Left lobe of liver (tissue), 2 donors: Measurements from ENCODE around the gene PAM. TPM values are rescaled to one million over a fixed set of nuclear protein-coding genes. Genes with fewer than 3 reads are reported as not detected.

Experiments used
- ATAC-seq: fragments of 200-7000 bp; cut with Tn5 transposase; one replicate; pipeline ENCODE4 v1.9.1; 2020; ENCODE audit warnings: mild to moderate bottlenecking, moderate library complexity
- DNase-seq: peaks from one replicate; pipeline ENCODE4 v3.0.0-alpha.2; 2020; ENCODE audit warnings: low spot score
- total RNA-seq: library from RNA; stranded (reverse); gene quantifications from one replicate; pipeline ENCODE4 v1.2.1, GENCODE V29; 2021
- donor health status: DM: no; HTN: no; CAD: no; lungs with moderate emphysema.
- donor health status: DM: no; HTN: yes; CAD: no.

PAM gene
- total RNA-seq, 1 donor from 2014 or later, result 15.6 TPM

DNA sequence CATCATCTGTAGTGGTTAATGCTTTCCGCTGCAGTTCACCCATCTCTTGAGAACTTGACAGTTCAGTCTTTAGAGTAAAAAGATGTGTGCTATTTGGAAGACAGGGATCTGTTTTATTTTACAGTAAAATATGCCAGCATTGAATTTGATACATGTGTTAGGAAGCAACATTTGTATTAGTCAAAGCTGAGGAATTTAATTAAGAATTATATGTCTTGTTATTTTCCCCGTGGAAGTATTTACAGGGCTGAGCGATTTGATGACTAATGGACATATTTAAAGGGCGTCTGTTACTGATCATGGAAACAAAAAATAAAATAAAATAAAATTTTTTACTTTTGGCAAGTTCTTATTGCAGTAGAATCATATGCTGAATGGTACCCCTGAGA is 101.3 kb downstream of the PAM start:
- DNase-seq (no peak), ATAC-seq (no peak)

DNA sequence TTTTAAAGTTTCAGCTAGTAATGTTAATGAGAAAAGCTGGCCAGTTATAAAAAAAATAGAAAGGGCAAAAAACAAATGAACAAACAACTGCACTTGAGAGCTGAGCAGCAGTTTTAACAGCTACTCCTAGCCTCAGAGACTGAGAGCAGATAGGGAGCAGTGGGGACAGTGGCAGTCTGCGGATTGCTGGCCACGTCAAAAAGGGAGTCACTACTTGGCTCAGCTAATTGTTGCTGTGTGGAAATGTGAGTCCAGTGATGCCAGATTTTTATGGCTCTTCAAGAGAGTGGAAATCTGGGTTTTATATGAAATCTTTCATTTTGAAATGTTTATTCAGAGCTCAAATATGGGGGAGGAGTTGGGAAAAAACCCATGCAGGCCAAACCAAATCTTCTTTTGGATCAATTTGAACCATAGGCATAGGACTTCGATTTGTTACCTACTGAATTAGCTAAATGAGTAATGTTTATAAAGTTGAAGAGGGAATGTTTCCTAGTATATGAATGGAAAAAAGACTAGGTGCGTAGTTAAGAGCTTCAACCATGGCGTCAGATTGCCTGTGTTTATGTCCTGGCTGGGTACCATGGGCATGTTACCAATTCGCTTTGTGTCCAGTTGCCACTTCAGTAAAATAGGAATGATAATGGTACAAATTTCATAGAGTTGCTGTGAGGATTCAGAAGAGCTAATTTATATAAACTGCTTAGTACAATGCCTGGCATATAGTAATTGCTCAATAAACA is 102.1 kb downstream of the PAM start:
- ATAC-seq (no peak), DNase-seq (no peak)

DNA sequence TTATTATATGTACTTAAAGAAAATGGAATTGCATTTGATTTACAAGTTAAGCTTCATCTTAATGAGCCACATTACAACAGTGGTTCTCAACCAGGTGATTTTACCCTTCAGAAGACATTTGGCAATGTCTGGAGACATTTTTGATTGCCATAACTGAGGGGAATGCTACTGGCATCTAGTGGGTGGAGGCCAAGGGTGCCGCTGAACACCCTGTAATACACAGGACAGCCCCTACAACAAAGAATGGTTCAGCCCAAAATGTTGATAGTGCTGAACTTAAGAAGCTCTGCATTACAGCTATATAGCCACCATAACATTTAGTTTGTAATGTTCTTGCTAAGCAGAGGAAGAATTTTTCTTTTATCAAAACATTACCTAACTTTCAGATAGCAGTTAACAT is 103.1 kb downstream of the PAM start:
- no peak for DNase-seq
- ATAC-seq, result no peak

DNA sequence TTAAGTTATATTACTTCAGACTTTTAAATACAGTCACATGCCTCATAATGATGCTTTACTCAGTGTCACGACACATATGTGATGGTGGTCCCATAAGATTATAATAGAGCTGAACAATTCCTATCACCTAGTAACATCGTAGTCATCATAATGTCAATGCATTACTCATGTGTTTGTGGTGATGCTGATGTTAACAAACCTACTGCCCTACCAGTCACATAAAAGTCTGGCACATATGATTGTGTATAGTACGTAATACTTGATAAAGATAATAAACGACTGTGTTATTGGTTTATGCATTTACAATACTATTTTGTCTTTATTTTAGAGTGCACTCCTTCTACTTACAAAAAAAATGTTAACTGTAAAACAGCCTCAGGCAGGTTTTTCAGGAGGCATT is 103.7 kb downstream of the PAM start:
- ATAC-seq (no peak), DNase-seq (no peak)

DNA sequence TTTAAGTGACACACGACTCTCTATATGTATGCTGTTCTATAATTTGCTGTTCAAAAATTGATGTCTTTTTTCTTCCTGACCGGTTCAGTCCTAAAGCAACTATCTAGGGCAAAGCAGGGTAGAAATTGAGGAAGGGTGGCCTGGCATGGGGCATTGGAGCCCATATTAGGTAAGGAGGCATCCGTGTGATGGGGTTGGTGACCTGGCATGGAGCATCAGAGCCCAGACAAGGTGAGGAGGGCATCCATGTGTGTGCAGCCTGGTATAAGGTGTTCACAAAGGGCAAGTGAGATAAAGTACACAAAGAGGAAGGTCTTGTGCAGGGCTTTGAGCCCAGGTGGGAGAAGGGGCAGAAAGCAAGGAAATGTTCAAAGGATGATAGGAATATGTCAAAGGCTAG is 104.9 kb downstream of the PAM start:
- no peak for DNase-seq
- no peak for ATAC-seq

DNA sequence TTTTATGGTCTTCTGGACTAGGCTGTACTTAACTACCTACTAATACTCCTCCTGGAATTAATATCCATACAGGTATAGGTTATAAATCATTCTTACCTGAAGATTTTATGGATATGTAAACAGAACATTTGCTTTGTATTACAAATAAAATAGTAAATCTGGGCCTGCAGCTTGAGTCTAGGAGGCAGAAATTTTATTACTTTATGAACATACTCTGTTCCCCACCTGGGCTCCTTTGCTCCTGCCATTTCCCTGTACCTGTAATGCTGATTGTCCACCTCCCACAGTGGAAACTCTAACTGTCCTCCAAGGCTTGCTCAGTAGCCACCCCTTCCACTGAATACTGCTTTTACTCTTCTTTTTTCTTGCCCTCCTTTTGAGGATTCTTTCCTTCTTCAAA is 108.0 kb downstream of the PAM start:
- no peak for ATAC-seq
- DNase-seq, result no peak

DNA sequence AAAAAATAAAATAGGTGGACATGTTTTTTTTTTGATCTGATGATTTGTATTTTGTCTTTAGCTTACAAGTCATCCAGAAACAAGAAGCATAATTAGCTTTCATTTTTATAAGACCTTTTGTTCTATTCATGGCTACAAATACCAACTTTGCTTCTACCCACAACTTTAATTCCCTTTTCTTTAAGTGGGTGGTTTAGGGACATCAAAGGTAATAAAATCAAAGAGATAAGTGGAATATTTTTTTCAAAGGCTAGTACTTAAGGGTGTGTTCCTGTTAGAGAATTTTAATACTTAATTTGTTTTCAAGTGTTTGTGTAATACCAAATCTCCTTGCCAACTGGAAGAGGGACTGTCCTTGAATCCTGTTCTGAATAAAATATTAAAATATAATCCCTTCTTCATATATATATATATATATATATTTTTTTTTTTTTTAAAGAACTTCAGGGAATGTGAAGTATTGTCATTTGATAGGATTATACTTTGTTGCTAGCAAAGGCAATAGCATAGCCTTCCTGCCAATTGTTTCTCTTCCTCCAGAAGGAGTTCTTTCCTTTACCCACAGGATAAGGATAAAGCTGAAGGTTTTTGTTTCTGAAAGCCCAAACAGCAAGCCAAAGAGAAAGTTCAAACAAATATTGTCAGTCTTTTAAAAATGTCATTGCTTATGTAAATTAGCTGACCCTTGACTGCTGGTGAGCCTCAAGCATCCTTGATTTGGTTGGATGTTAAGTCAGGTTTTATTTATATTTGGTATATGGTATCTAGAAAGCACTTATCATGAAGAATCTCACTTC is 108.9 kb downstream of the PAM start:
- DNase-seq, result no peak

DNA sequence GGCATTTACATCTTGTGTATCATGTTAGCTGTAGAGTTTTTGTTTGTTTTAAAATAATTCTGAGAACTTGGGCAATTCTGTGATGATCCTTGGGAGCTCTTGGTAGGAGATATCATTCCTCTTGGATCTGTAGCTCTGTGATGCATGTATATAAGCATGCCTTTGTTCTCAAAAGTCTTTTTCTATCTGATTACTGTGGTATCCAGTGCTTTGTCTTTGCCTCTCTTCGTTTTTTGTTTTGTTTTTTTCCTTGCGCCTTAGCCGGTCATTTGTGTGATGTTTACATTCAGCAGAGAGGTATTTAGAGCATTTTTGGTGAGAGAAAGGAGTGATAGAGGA is 110.0 kb downstream of the PAM start:
- DNase-seq (no peak), ATAC-seq (no peak)

More for the DNA sequence above, 108.9 kb downstream of the PAM start:
- ATAC-seq, result no peak

DNA sequence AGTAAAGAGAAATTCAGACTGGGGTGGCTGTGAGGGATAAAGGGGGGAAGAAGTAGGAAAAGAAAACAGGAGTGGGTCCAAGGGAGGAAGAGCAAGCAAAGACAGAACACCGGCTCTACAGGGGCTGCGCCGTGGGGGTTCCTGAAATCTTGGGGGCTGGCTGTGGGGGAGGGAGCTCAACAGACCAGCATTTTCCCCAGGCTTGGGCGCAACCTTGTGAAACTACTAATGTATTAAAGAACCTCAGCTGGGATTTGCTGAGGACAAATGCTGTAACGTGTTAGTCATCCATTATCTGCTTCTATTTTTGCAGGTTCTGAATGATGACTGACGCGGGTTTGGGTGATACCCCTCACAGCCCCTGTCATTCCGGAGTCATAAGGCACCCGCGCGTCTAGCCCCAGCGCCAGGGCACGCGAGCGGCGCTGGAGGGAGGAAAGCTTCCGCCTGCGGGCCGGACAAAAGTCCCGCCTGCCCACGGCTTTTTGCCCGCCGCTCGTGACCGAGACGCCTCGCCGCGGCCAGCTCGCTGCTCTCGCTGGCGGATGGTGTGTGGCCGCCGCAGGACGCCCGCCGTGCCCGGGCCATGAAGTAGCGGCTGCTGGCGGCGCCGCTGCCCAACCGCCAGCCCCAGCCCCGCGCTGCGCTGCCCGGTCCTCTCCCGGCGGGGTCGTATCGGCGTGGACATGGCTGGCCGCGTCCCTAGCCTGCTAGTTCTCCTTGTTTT is 110.6 kb downstream of the PAM start:
- DNase-seq (peak; percentile 75), ATAC-seq (peak; percentile 98)

DNA sequence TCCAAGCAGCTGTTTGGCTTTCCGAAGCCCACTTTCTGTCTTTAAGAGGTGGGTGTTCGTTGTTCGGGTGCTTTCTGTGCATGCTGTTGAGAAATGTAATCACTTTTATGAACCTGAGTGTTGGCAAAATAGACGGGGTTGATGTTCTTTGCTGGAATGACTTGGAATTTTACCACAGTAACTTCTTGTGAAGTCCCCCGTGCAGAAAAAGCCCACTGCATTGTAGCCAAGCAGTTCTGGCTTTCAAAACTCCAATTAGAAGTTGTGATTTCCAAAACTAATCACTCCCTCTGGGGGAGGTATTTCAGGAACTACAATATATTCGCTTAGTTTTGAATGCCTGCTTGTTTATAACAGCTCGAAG is 111.1 kb downstream of the PAM start:
- peak; percentile 58 for ATAC-seq
- DNase-seq, result no peak

DNA sequence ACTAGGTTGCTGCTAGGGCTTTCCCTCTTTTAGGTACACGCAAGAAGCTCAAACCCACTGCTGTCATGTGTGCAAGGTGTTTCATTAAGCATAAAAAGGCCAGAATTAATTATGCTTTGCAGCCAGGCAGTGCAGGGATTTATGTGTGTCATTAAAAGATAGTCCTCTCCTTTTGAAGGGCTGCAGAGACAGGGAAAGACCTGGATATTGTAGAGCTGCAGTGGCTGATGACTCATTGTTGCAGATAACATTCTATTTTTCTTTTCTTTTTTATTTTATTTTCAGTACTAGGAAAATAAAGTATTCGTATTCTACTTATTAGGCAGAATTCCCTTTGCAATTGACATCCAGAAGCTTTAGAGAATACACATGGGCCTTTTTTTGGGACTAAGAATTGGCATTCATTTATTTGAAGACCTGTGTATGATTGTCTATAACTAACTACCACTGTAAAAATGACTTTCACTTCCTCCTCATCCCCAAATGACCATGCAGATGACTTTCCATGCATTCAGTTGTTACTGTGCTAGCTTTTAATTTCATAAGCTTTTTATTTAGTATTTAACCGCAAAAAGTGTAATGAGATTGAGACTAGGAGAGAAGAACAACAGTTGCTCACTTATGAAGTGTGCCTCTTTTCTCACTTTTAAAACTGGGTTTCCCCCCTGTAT is 113.0 kb downstream of the PAM start:
- DNase-seq, result no peak
- ATAC-seq, result no peak

DNA sequence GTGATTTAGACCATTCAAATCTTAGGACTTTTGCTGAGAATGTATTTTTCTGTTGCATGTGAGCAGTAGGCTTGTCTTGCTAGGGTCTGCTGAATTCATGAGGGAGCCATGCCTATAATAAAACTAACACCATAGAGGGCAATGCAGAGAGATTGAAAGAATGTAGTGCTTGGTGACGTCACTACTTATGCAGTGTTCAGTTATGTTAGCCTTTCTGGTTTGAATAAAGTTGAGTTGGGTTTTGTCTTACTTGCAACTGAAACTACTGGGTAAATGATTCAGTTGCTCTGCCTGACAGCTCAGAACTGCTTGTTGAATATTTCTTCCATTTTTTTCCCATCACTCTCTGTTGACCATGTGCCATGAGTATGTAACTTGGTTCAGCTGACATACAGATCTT is 114.1 kb downstream of the PAM start:
- no peak for ATAC-seq
- no peak for DNase-seq

DNA sequence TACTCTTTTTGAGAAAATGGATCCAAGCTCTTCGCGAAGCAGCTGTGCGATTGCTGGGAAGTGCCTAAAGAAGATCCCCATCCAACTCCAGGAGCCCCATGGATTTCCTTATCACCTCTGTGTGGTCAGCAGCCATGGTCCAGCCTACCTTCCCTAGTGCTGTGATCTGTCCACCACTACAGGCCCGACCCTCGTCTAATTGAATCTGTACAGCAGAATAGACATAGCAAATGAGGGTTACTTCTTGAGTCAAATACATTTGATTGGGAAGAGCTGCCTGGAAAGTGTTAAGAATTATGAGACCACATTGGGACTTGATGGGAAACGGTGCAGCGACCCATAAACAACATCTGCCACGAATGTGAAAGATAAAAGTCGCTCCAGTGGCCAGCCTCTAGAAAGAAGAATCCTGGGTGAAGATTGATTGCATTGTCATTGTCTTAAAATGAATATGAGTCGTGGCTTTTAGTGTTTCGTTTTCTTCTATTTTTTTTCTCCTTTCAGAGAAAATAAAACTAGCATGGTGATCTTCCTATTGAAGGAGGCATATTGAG is 118.4 kb downstream of the PAM start:
- ATAC-seq (no peak), DNase-seq (no peak)

DNA sequence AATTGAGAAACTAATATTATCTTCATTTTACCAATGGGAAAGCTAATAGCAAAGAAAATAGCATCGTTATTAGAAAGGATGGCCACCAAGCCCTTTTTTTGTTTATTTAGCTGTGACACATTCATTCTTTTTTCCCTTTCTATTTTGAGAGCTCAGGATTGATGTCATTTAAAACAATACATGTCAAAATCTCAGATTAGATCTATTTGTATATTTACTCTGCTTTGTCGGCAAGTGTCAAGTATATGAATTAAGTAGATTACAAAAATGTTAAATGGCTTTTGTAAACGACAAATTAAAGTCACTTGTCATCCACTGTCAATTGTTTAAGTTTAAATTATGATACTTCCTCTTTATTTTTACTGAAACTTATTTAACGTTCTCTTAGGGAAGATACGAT is 118.9 kb downstream of the PAM start:
- no peak for ATAC-seq
- no peak for DNase-seq

DNA sequence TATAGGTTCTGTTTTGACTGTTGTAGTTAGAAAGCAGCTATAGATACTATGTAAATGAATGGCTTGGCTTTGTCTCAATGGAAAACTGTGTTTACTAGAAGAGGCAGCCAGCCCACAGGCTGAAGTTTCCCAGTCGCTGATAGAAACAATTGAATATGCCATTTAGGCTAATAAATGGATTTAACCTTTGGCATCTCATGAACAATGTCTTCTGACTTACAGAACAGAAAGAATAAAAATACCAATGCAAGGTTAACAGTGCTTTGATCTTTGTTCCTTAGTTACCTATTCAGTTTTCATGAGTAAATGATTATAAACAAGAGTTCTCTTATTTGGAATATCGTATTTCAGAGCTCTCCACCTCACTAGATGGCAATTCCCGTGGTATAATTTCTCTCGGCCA is 120.6 kb downstream of the PAM start:
- DNase-seq (no peak), ATAC-seq (no peak)

DNA sequence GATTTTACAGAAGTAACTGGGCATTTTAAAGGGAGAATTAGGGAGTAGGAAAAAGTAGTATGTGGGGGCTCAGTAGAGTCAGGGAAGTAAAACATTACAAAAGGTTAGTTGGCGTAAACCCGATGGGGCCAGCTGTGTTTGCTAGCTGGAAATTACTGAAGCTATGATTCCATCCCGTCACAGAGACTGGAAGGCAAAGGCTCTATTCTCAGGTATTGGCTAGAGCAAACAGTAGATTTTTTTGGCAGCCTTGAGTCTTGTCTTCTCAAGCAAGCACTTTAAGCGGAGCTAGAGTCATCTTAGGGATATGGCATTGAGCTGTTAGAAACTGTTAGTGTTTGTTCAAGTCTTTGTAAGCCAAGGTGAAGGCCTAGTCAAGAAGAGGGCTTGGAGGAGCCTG is 121.5 kb downstream of the PAM start:
- ATAC-seq, result no peak
- DNase-seq, result no peak

DNA sequence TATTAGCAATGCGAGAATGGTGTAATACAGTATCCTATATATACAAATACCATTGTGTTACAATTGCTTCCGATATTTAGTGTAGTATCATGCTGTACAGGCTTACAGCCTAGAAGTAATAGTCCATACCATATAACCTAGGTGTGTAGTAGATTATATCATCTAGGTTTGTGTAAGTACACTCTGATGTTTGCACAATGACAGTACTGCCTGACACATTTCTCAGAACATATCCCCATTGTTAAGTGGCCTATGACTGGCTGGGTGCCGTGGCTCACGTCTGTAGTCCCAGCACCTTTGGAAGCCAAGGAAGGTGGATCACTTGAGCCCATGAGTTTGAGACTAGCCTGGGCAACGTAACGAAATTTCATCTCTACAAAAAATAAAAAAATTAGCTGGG is 124.6 kb downstream of the PAM start:
- ATAC-seq (no peak), DNase-seq (no peak)

DNA sequence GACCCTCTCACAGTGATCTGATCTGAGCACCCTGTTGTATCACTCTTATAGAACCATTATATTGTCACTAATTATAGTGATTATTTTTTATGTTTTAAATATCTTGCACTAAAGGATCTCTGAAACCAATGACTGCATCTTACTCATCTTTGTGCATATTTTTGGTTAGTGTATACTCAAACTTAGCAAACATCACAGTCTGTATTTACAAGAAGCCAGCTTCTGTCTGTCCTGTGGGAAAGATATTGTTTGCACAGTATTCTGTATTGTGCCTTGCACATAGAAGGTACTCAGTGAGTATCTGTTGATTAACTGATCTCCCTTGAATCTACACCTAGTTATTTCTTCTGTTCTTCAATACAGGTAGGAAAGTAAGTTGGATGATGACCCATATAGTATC is 131.5 kb downstream of the PAM start:
- ATAC-seq (no peak), DNase-seq (no peak)

DNA sequence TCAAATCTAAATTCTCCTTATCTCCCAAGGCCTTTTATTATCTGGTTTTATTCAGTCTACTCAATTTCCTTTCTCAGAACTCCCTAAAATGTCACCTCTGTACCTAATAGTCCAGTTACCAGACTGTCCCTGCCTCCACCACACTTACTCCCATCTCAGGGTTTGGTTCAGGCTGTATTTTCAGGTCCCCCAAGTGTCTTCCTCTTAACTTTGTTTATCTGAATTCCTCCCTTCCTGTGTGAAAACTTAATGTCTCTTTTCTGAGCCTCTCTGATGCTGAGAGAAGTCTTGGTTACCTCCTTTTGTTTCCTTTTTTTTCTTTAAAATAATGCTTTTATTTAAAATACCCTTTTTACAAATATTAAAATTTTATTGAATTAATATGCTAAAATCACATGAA is 133.4 kb downstream of the PAM start:
- ATAC-seq, result no peak
- DNase-seq, result no peak

DNA sequence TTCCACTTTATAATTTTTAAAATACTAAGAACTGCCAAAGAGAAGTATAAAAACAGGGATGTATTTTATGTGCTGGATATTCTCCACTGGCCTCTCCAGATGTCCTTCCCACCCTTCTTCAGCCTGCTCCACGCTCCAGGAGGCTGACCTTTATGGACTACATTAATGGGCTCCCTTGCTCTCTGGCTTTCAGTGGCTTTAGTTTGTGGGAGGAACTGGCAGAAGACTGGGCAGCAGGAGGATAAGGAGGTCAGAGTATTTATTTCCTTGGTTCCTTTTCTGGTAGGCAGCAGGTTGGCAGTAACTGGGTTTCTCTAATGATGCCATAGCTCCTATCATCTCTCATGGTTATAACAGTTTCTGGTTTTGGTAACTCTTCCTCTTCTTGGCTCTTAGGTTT is 133.9 kb downstream of the PAM start:
- no peak for ATAC-seq

DNA sequence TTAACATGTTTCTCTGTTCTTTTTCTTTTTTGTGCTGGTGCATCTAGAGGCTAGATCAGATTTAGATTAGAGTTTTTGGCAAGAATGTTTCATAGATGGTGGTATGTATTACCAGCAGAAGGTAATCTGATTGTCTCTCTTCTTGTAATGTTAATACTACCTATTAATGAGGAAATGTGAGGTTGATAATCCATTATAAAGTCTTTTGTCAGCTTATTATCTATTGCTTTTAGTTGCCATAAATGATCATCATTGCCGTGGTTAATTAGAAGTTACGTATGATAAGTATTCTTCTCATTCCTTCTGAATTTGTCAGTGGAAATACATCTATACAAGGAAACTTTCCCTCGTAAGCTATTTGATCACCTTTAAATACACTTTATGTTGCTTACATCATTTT is 135.0 kb downstream of the PAM start:
- DNase-seq (no peak), ATAC-seq (no peak)

More for the DNA sequence above, 133.9 kb downstream of the PAM start:
- DNase-seq, result no peak
